ENCODE measurements around the gene HOXD13. TPM values are rescaled to one million over a fixed set of nuclear protein-coding genes. Genes with fewer than 3 reads are reported as not detected.
A peak's percentile ranks its signal among the peaks of the same experiment; 100 is the strongest.

HOXD13 gene
- total and polyA plus RNA-seq, 2 of the 13 experiments (the other 11 are each of a cell fraction or from before 2014, with no cell fraction given): not detected

DNA sequence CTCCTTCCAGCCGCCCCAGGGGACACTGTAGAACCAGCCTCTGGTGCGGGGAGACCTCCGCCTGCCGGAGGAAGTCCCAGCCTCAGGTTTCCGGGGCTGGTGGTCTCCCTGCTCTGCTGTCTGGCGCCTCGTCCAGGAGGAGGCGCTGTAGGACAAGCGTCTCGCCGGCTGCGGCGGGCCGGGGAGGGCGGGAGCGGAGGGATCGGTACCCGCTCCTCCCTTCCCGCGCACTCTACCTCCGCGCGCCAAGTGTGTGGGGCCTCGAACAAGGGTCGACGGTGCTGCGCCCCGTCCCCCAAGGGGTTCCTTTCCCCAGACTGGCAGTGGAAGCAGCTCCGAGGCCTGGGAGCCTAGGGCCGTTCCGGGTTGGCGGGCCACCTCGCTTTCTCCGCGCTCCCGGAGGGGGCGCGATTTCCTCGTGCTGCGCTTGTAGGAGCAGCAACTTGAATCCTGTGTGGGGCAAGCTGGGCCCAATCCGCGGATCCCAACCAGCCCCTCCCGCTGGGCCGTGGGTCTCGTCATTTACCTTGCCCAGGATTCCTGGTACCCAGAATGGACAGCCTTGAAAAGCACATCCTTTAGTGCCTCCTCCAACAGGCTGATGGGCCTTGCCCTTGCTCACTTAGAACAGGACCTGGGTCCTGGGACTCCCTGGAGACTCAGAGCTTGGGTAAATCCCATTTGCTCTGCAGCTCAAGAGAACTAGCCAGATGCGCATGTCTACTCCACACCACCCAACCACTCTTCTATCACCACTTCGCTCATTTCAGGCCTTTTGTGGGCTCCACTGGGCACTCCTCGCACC is 48.2 kb downstream of the HOXD13 start (continued):
- TF ChIP-seq GABPA (IDR thresholded peaks at IDR 0.05; ENCODE audit: low read depth, low read length) (peak; percentile 57), GABPA (CRISPR knock-in tag; IDR thresholded peaks at IDR 0.05; ENCODE audit: low read depth) (peak; percentile 75), REPIN1 (CRISPR knock-in tag; IDR thresholded peaks at IDR 0.05; ENCODE audit: borderline replicate concordance, low read depth) (peak; percentile 93), SP1 (IDR thresholded peaks at IDR 0.05) (no peak), SP1 (CRISPR knock-in tag; IDR thresholded peaks at IDR 0.05) (0 out of 2 replicates have a peak, but pooled peaks have one; percentile 17), MEIS2 (CRISPR knock-in tag; IDR thresholded peaks at IDR 0.05) (peak; percentile 55; the same call in 1 of the 2 replicates), TFDP1 (CRISPR knock-in tag; IDR thresholded peaks at IDR 0.05; ENCODE audit: borderline replicate concordance) (peak; percentile 94), ZNF431 (CRISPR knock-in tag; IDR thresholded peaks at IDR 0.05; ENCODE audit: borderline replicate concordance, low read depth) (0 out of 2 replicates have a peak, but pooled peaks have one; percentile 59), GLMP (CRISPR knock-in tag; IDR thresholded peaks at IDR 0.05; ENCODE audit: borderline replicate concordance) (no peak), ELF4 (CRISPR knock-in tag; IDR thresholded peaks at IDR 0.05; ENCODE audit: borderline replicate concordance) (peak; percentile 54; the same call in 1 of the 2 replicates), NONO (IDR thresholded peaks at IDR 0.05) (no peak), NONO (CRISPR knock-in tag; conservative IDR thresholded peaks at IDR 0.05) (peak; percentile 62; the same call in 1 of the 2 replicates), MAZ (IDR thresholded peaks at IDR 0.05; ENCODE audit: borderline replicate concordance, low read depth, low read length) (peak; percentile 89), MAZ (CRISPR knock-in tag; IDR thresholded peaks at IDR 0.05; ENCODE audit: low read depth) (peak; percentile 96), KMT2A (CRISPR knock-in tag; IDR thresholded peaks at IDR 0.05) (peak; percentile 36; the same call in 1 of the 2 replicates), ZNF264 (CRISPR knock-in tag; IDR thresholded peaks at IDR 0.05) (no peak), ZNF546 (CRISPR knock-in tag; conservative IDR thresholded peaks at IDR 0.05) (0 out of 2 replicates have a peak, but pooled peaks have one; percentile 51), ZNF274 (CRISPR knock-in tag; IDR thresholded peaks at IDR 0.05) (peak; percentile 85)
- TF ChIP-seq, protein P1, sequence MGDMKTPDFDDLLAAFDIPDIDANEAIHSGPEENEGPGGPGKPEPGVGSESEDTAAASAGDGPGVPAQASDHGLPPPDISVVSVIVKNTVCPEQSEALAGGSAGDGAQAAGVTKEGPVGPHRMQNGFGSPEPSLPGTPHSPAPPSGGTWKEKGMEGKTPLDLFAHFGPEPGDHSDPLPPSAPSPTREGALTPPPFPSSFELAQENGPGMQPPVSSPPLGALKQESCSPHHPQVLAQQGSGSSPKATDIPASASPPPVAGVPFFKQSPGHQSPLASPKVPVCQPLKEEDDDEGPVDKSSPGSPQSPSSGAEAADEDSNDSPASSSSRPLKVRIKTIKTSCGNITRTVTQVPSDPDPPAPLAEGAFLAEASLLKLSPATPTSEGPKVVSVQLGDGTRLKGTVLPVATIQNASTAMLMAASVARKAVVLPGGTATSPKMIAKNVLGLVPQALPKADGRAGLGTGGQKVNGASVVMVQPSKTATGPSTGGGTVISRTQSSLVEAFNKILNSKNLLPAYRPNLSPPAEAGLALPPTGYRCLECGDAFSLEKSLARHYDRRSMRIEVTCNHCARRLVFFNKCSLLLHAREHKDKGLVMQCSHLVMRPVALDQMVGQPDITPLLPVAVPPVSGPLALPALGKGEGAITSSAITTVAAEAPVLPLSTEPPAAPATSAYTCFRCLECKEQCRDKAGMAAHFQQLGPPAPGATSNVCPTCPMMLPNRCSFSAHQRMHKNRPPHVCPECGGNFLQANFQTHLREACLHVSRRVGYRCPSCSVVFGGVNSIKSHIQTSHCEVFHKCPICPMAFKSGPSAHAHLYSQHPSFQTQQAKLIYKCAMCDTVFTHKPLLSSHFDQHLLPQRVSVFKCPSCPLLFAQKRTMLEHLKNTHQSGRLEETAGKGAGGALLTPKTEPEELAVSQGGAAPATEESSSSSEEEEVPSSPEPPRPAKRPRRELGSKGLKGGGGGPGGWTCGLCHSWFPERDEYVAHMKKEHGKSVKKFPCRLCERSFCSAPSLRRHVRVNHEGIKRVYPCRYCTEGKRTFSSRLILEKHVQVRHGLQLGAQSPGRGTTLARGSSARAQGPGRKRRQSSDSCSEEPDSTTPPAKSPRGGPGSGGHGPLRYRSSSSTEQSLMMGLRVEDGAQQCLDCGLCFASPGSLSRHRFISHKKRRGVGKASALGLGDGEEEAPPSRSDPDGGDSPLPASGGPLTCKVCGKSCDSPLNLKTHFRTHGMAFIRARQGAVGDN (CRISPR knock-in tag; IDR thresholded peaks at IDR 0.05): peak; percentile 91
- TF ChIP-seq, protein P2, sequence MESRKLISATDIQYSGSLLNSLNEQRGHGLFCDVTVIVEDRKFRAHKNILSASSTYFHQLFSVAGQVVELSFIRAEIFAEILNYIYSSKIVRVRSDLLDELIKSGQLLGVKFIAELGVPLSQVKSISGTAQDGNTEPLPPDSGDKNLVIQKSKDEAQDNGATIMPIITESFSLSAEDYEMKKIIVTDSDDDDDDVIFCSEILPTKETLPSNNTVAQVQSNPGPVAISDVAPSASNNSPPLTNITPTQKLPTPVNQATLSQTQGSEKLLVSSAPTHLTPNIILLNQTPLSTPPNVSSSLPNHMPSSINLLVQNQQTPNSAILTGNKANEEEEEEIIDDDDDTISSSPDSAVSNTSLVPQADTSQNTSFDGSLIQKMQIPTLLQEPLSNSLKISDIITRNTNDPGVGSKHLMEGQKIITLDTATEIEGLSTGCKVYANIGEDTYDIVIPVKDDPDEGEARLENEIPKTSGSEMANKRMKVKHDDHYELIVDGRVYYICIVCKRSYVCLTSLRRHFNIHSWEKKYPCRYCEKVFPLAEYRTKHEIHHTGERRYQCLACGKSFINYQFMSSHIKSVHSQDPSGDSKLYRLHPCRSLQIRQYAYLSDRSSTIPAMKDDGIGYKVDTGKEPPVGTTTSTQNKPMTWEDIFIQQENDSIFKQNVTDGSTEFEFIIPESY (CRISPR knock-in tag; IDR thresholded peaks at IDR 0.05): peak; percentile 74

All from HepG2 (cell line).